Measurements from ENCODE around the gene PPCS.

The PPCS gene

GRCh38 chr1:42442662-42443061, 13.7 kb upstream of the PPCS start:
- no peak for TF ChIP-seq CTCF (IDR thresholded peaks at IDR 0.05; ENCODE audit: control extremely low read depth, extremely low read depth, low read depth, missing control alignments)
- ChIA-PET POLR2A (no interaction called here), CTCF (no interaction called here)
- DNase-seq (ENCODE audit: extremely low spot score), result no peak

GRCh38 chr1:42449256-42449655, 7.1 kb upstream of the PPCS start:
- ChIA-PET CTCF (no interaction called here), POLR2A (no interaction called here)
- no peak for TF ChIP-seq CTCF (IDR thresholded peaks at IDR 0.05; ENCODE audit: control extremely low read depth, extremely low read depth, low read depth, missing control alignments)
- no peak for DNase-seq (ENCODE audit: extremely low spot score)

GRCh38 chr1:42450061-42450460, 6.3 kb upstream of the PPCS start:
- DNase-seq (ENCODE audit: extremely low spot score), result no peak
- ChIA-PET POLR2A (no interaction called here), CTCF (interaction anchor here (0.6 to 2.3 kb wide), 2 partner anchors 24 to 274 kb away, joined by 3 to 5 read pairs; no protein-coding TSS in a partner anchor)
- TF ChIP-seq CTCF (IDR thresholded peaks at IDR 0.05; ENCODE audit: control extremely low read depth, extremely low read depth, low read depth, missing control alignments), result no peak

GRCh38 chr1:42453386-42453785, 3.0 kb upstream of the PPCS start:
- ChIA-PET CTCF (no interaction called here), POLR2A (no interaction called here)
- DNase-seq (ENCODE audit: extremely low spot score), result no peak
- no peak for TF ChIP-seq CTCF (IDR thresholded peaks at IDR 0.05; ENCODE audit: control extremely low read depth, extremely low read depth, low read depth, missing control alignments)

GRCh38 chr1:42454403-42454802, 1.9 kb upstream of the PPCS start:
- CTCF ChIA-PET, result interaction anchor here (1.3 kb wide), 1 partner anchor 313 kb away, joined by 3 read pairs; the partner anchor contains the start of gene C1orf50

GRCh38 chr1:42456754-42457089, 379 bp downstream of the PPCS start:
- CTCF ChIA-PET, result interaction anchor here (0.8 to 1.3 kb wide), 2 partner anchors 9 to 11 kb away, joined by 4 read pairs; no protein-coding TSS in a partner anchor
- no peak for TF ChIP-seq CTCF (IDR thresholded peaks at IDR 0.05; ENCODE audit: control extremely low read depth, extremely low read depth, low read depth, missing control alignments)
- peak; percentile 76 for DNase-seq (ENCODE audit: extremely low spot score)
- POLR2A ChIA-PET, result interaction anchor here (0.6 to 1.0 kb wide), 2 partner anchors 201 to 1306 kb away, joined by 3 read pairs; partner anchors contain the start of gene PPIH

More at GRCh38 chr1:42454403-42454802, 1.9 kb upstream of the PPCS start:
- POLR2A ChIA-PET, result no interaction called here
- TF ChIP-seq CTCF (IDR thresholded peaks at IDR 0.05; ENCODE audit: control extremely low read depth, extremely low read depth, low read depth, missing control alignments), result no peak
- DNase-seq (ENCODE audit: extremely low spot score), result no peak

GRCh38 chr1:42461196-42461595, 4.9 kb downstream of the PPCS start:
- ChIA-PET CTCF (no interaction called here), POLR2A (no interaction called here)
- no peak for DNase-seq (ENCODE audit: extremely low spot score)
- TF ChIP-seq CTCF (IDR thresholded peaks at IDR 0.05; ENCODE audit: control extremely low read depth, extremely low read depth, low read depth, missing control alignments), result no peak
